D721Med (cell line): ENCODE results near the gene LHX3.

Source experiments
- DNase-seq: peaks from one replicate; pipeline ENCODE4 v3.0.0; 2011; ENCODE audit warnings: low spot score; ENCODE audit not compliant: insufficient read length
- FAIRE-seq: peaks from 2 replicates; lab custom pipeline; 2011; peaks lifted over from hg19 to GRCh38; lab: Jason Lieb, UNC
- TF ChIP-seq, protein P1 (sequence below): IDR thresholded peaks from 2 replicates; pipeline ENCODE4 v1.5.1; 2012; ENCODE audit warnings: mild to moderate bottlenecking, control low read depth; ENCODE audit not compliant: insufficient read depth; ENCODE audit errors: missing control alignments

The LHX3 gene

GRCh38 chr9:136204145-136204805 is 653 bp downstream of the LHX3 start:
- TF ChIP-seq, protein P1, sequence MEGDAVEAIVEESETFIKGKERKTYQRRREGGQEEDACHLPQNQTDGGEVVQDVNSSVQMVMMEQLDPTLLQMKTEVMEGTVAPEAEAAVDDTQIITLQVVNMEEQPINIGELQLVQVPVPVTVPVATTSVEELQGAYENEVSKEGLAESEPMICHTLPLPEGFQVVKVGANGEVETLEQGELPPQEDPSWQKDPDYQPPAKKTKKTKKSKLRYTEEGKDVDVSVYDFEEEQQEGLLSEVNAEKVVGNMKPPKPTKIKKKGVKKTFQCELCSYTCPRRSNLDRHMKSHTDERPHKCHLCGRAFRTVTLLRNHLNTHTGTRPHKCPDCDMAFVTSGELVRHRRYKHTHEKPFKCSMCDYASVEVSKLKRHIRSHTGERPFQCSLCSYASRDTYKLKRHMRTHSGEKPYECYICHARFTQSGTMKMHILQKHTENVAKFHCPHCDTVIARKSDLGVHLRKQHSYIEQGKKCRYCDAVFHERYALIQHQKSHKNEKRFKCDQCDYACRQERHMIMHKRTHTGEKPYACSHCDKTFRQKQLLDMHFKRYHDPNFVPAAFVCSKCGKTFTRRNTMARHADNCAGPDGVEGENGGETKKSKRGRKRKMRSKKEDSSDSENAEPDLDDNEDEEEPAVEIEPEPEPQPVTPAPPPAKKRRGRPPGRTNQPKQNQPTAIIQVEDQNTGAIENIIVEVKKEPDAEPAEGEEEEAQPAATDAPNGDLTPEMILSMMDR = no peak
- DNase-seq = no peak
- no peak for FAIRE-seq

- FAIRE-seq (no peak), DNase-seq (no peak)
- TF ChIP-seq, protein P1 = no peak
Observed at GRCh38 chr9:136203408-136204144, 1.4 kb downstream of the LHX3 start.

GRCh38 chr9:136202454-136203407 is 2.2 kb downstream of the LHX3 start:
- TF ChIP-seq, protein P1 = no peak
- no peak for FAIRE-seq
- DNase-seq = no peak

- FAIRE-seq (no peak), DNase-seq (no peak)
- TF ChIP-seq, protein P1 = no peak
Observed at GRCh38 chr9:136201609-136202453, 3.1 kb downstream of the LHX3 start.

DNA sequence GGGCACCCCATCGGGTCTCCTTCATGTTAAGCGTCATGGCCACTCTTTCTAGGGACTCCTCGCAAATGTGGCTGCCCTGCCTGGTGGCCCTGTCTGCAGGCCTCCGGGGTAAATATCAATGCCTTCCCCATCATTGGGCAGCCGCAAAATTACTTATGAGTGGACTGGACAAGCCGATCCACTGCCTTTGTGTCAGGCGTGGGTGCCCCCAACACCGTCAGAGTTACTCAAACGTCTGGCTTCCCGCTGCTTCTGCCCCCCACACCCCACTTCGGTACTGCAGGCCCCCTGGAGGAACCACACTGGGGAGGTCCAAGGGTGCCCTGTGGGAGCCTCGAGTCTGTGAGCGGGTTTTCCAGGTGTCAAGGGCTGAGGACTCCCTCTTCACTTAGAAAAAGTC is 3.8 kb downstream of the LHX3 start:
- no peak for FAIRE-seq
- no peak for DNase-seq

GRCh38 chr9:136200424-136200823 is 4.5 kb downstream of the LHX3 start:
- FAIRE-seq (no peak), DNase-seq (no peak)
- TF ChIP-seq, protein P1 = no peak

More for the DNA sequence above, 3.8 kb downstream of the LHX3 start:
- TF ChIP-seq, protein P1 = no peak
